Measurements from ENCODE around the gene RAB37. TPM values are rescaled to one million over a fixed set of nuclear protein-coding genes. Genes with fewer than 3 reads are reported as not detected.
A peak's percentile ranks its signal among the peaks of the same experiment; 100 is the strongest.

Gene RAB37
- total RNA-seq, 1 donor, result 0.09 TPM

DNA sequence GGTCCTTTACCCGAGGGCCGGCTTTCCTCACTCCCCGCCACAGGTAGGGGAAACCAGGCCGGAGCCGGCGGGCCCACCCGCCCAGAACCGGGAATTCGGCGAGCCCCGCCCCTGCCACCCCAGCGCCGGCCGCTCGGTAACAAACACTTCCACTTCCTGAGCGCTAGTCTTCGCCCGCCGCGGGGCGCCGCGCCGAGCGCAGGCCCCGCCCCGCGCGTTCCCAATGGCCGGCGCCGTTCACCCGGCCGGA is 11.1 kb downstream of the RAB37 start:
- no peak for DNase-seq (ENCODE audit: low read depth)
- peak overlapping the region; percentile 64 for H3K4me3 ChIP-seq (ENCODE audit: low read depth, low read length)
- TF ChIP-seq, protein P1, sequence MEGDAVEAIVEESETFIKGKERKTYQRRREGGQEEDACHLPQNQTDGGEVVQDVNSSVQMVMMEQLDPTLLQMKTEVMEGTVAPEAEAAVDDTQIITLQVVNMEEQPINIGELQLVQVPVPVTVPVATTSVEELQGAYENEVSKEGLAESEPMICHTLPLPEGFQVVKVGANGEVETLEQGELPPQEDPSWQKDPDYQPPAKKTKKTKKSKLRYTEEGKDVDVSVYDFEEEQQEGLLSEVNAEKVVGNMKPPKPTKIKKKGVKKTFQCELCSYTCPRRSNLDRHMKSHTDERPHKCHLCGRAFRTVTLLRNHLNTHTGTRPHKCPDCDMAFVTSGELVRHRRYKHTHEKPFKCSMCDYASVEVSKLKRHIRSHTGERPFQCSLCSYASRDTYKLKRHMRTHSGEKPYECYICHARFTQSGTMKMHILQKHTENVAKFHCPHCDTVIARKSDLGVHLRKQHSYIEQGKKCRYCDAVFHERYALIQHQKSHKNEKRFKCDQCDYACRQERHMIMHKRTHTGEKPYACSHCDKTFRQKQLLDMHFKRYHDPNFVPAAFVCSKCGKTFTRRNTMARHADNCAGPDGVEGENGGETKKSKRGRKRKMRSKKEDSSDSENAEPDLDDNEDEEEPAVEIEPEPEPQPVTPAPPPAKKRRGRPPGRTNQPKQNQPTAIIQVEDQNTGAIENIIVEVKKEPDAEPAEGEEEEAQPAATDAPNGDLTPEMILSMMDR (IDR thresholded peaks at IDR 0.05; ENCODE audit: insufficient read depth, low read length), result no peak

DNA sequence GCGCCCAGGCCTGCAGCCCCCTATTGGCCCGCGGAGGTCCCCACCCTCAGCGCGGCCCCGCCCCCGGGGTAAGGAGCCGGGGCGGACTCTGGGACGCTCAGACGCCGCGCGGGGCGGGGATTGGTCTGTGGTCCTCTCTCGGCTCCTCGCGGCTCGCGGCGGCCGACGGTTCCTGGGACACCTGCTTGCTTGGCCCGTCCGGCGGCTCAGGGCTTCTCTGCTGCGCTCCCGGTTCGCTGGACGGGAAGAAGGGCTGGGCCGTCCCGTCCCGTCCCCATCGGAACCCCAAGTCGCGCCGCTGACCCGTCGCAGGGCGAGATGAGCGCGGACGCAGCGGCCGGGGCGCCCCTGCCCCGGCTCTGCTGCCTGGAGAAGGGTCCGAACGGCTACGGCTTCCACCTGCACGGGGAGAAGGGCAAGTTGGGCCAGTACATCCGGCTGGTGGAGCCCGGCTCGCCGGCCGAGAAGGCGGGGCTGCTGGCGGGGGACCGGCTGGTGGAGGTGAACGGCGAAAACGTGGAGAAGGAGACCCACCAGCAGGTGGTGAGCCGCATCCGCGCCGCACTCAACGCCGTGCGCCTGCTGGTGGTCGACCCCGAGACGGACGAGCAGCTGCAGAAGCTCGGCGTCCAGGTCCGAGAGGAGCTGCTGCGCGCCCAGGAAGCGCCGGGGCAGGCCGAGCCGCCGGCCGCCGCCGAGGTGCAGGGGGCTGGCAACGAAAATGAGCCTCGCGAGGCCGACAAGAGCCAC is 11.6 kb downstream of the RAB37 start, which contains the start of gene NHERF1:
Gene NHERF1, plus strand, starts transcription at position 100 of the 750 bp plus-strand sequence. Its CDS starts 219 bp downstream, at position 319.
- peak; percentile 84 for DNase-seq (ENCODE audit: low read depth)
- TF ChIP-seq, protein P1 (IDR thresholded peaks at IDR 0.05; ENCODE audit: insufficient read depth, low read length), result peak; percentile 14
- peak within 1 kb of the TSS; percentile 83 for H3K4me3 ChIP-seq (ENCODE audit: low read depth, low read length)

- TF ChIP-seq, protein P1 (IDR thresholded peaks at IDR 0.05; ENCODE audit: insufficient read depth, low read length), result no peak
- DNase-seq (ENCODE audit: low read depth), result no peak
- H3K4me3 ChIP-seq (ENCODE audit: low read depth, low read length), result peak overlapping the region; percentile 83
These were observed 12.4 kb downstream of the RAB37 start for GRCh38 chr17:74749279-74750038.

- TF ChIP-seq, protein P1 (IDR thresholded peaks at IDR 0.05; ENCODE audit: insufficient read depth, low read length), result no peak
- DNase-seq (ENCODE audit: low read depth), result no peak
- H3K4me3 ChIP-seq (ENCODE audit: low read depth, low read length), result peak overlapping the region; percentile 83
These were observed 12.9 kb downstream of the RAB37 start for GRCh38 chr17:74750039-74750326.

GRCh38 chr17:74750327-74751069 is 13.4 kb downstream of the RAB37 start:
- H3K4me3 ChIP-seq (ENCODE audit: low read depth, low read length), result peak overlapping the region; percentile 83
- DNase-seq (ENCODE audit: low read depth), result no peak
- TF ChIP-seq, protein P1 (IDR thresholded peaks at IDR 0.05; ENCODE audit: insufficient read depth, low read length), result no peak

GRCh38 chr17:74752415-74752814 is 15.4 kb downstream of the RAB37 start:
- no peak for DNase-seq (ENCODE audit: low read depth)
- TF ChIP-seq, protein P1 (IDR thresholded peaks at IDR 0.05; ENCODE audit: insufficient read depth, low read length), result no peak
- no peak overlapping the region for H3K4me3 ChIP-seq (ENCODE audit: low read depth, low read length)
